GM19468 (cell line): ENCODE results near the gene CDKN1A.

ENCODE experiments used
- ATAC-seq: cut with Tn5 transposase; IDR thresholded peaks from one replicate; pipeline ENCODE4 v1.9.1; 2021; ENCODE audit warnings: mild to moderate bottlenecking, moderate library complexity, moderate number of reproducible peaks; ENCODE audit not compliant: unreplicated experiment; ENCODE audit errors: extremely low read depth

CDKN1A gene

GRCh38 chr6:36678488-36679042, at the start of gene CDKN1A:
Gene CDKN1A, plus strand, starts transcription at chr6:36678714. Its CDS starts 5,388 bp downstream, at chr6:36684102.
- ATAC-seq: peak; percentile 61

- no peak for ATAC-seq
Observed at GRCh38 chr6:36629784-36630183, 48.7 kb upstream of the CDKN1A start.

- no peak for ATAC-seq
Observed at GRCh38 chr6:36631326-36632011, 47.0 kb upstream of the CDKN1A start.

GRCh38 chr6:36633370-36633769, 45.1 kb upstream of the CDKN1A start:
- no peak for ATAC-seq

- ATAC-seq: no peak
Observed at GRCh38 chr6:36633915-36634314, 44.6 kb upstream of the CDKN1A start.

GRCh38 chr6:36634317-36635108, 44.0 kb upstream of the CDKN1A start:
- ATAC-seq: no peak

GRCh38 chr6:36636283-36636682, 42.2 kb upstream of the CDKN1A start:
- no peak for ATAC-seq

GRCh38 chr6:36636687-36637418, 41.7 kb upstream of the CDKN1A start:
- ATAC-seq: no peak

- ATAC-seq: no peak
Observed at GRCh38 chr6:36638579-36638978, 39.9 kb upstream of the CDKN1A start.

- ATAC-seq: no peak
Observed at GRCh38 chr6:36639171-36639808, 39.2 kb upstream of the CDKN1A start.

- no peak for ATAC-seq
Observed at GRCh38 chr6:36641543-36641942, 37.0 kb upstream of the CDKN1A start.

- ATAC-seq: no peak
Observed at GRCh38 chr6:36642913-36643817, 35.3 kb upstream of the CDKN1A start.

- no peak for ATAC-seq
Observed at GRCh38 chr6:36643977-36644376, 34.5 kb upstream of the CDKN1A start.

GRCh38 chr6:36649086-36649485, 29.4 kb upstream of the CDKN1A start:
- no peak for ATAC-seq

- no peak for ATAC-seq
Observed at GRCh38 chr6:36649701-36650484, 28.6 kb upstream of the CDKN1A start.

GRCh38 chr6:36650848-36651478, 27.6 kb upstream of the CDKN1A start:
- ATAC-seq: peak; percentile 53

- ATAC-seq: no peak
Observed at GRCh38 chr6:36651659-36652379, 26.7 kb upstream of the CDKN1A start.
